Measurements from ENCODE around the gene SLC38A6. TPM values are rescaled to one million over a fixed set of nuclear protein-coding genes. Genes with fewer than 3 reads are reported as not detected.

SLC38A6 gene
- total and polyA plus RNA-seq, 2 of the 8 experiments (the other 6 are each of a cell fraction or from before 2014, with no cell fraction given): 8.1 to 9.8 TPM

DNA sequence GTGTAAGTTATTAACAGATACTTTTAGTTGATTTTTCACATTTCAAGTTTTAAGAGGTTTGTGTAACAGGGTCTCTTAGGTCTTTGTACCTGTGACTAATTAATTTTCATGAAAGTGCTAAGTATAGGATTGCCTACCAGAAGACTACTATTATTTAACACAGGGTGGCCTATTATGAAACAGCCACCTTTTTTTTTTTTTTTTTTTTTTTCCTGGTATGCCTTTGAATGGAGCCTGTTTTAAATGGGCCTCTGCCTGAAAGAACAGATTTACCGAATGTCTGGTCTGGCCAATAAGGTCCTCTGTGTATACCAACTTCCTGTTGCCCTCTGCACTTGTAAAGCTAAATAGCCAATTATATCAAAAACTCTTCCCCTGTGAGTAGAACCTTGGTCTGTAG is 62.5 kb downstream of the SLC38A6 start:
- Histone ChIP-seq H3K4me2 (ENCODE audit: insufficient read depth in 1 of 2, low read depth in 2 of 2, low read length in 2 of 2) (no peak overlapping the region), H2BK5ac (ENCODE audit: low read depth, low read length) (no peak overlapping the region), H3K23me2 (ENCODE audit: low read depth, low read length) (no peaks in the 10 kb centered on the region), H3K36me3 (ENCODE audit: control insufficient read depth in 2 of 4, insufficient read depth in 4 of 4, low read length in 3 of 4) (no peaks in the 10 kb centered on the region), H3K27me3 (replicated peaks in 1 of 4; ENCODE audit: control insufficient read depth in 3 of 4, extremely low read depth in 1 of 4, insufficient read depth in 3 of 4, low read length in 3 of 4) (no peaks in the 10 kb centered on the region), H3K79me1 (ENCODE audit: low read depth, low read length) (no peaks in the 10 kb centered on the region), H3K9ac (replicated peaks in 1 of 4; ENCODE audit: extremely low read depth in 1 of 4, low read depth in 3 of 4, low read length in 3 of 4) (no peak overlapping the region), H2BK12ac (ENCODE audit: low read depth, low read length) (no peak overlapping the region), H3K4me1 (replicated peaks in 1 of 4; ENCODE audit: control insufficient read depth in 3 of 4, insufficient read depth in 4 of 4, low read length in 3 of 4) (peaks cover 0 to 3% (median 0%) of the 10 kb centered on the region in 4 experiments; a peak in 2 of 7 replicates), H2AK5ac (ENCODE audit: low read depth, low read length) (no peak overlapping the region), H2BK15ac (ENCODE audit: low read length) (no peak overlapping the region), H4K8ac (ENCODE audit: extremely low read depth, insufficient read depth, low read length) (no peak overlapping the region), H2BK20ac (ENCODE audit: low read length) (no peak overlapping the region), H3K79me2 (ENCODE audit: control insufficient read depth in 1 of 2, insufficient read depth in 2 of 2, low read length in 2 of 2) (no peaks in the 10 kb centered on the region), H3K4me3 (ENCODE audit: extremely low read depth in 1 of 4, insufficient read depth in 2 of 4, low read depth in 3 of 4, low read length in 4 of 4) (no peak overlapping the region), H3K14ac (ENCODE audit: insufficient read length) (no peak overlapping the region), H3K9me3 (ENCODE audit: insufficient read depth in 2 of 2, low read depth in 1 of 2, low read length in 1 of 2) (no peaks in the 10 kb centered on the region), H4K20me1 (replicated peaks in 1 of 2; ENCODE audit: control insufficient read depth in 1 of 2, insufficient read depth in 2 of 2, low read length in 2 of 2) (no peaks in the 10 kb centered on the region), H3K18ac (ENCODE audit: extremely low read depth, low read length) (no peak overlapping the region), H4K5ac (ENCODE audit: insufficient read length, low read depth, low read length) (no peak overlapping the region), H3K27ac (ENCODE audit: low read depth, low read length) (no peak overlapping the region), H2BK120ac (replicated peaks; ENCODE audit: low read depth, low read length) (no peak overlapping the region), H2AFZ (ENCODE audit: low read length) (no peak overlapping the region), H3K4ac (replicated peaks; ENCODE audit: insufficient read length, low read depth, low read length) (no peak overlapping the region), H4K91ac (replicated peaks; ENCODE audit: insufficient read length, low read length) (no peak overlapping the region), H3K23ac (ENCODE audit: insufficient read length) (no peak overlapping the region), H3K56ac (replicated peaks; ENCODE audit: insufficient read length, low read depth, low read length) (no peak overlapping the region)
- DNase-seq (ENCODE audit: low read depth in 1 of 2, low spot score in 2 of 2) (no peak), FAIRE-seq (no peak)
- no peak for TF ChIP-seq TAF1 (IDR thresholded peaks at IDR 0.05; ENCODE audit: low read depth, low read length)
- no peak for TF ChIP-seq POLR2AphosphoS5 (IDR thresholded peaks at IDR 0.05; ENCODE audit: low read depth, low read length)
- no peak for TF ChIP-seq BCL11A (IDR thresholded peaks at IDR 0.05; ENCODE audit: low read depth in 2 of 2, low read length in 2 of 2)
- TF ChIP-seq FOSL1 (IDR thresholded peaks at IDR 0.05; ENCODE audit: insufficient read depth, low read depth, low read length): no peak
- ChIA-PET POLR2A (ENCODE audit: partially characterized antibody) (no interaction called here), CTCF (ENCODE audit: partially characterized antibody) (interaction anchor here (1.6 kb wide), 1 partner anchor 200 kb away, joined by 3 read pairs; no protein-coding TSS in a partner anchor)
- 93% methylated on average over 1 of the region's 1 CpG; no CpG with 5 or more reads in 1 of the 2 experiments for WGBS, 2 experiments (ENCODE audit: extremely low coverage in 1 of 2, insufficient coverage in 1 of 2, insufficient read length in 1 of 2, insufficient replicate concordance in 2 of 2, low coverage in 1 of 2, low lambda C conversion rate in 2 of 2, missing lambda C conversion rate in 1 of 2)
